Measurements from ENCODE around the gene ARSG. TPM values are rescaled to one million over a fixed set of nuclear protein-coding genes. Genes with fewer than 3 reads are reported as not detected.

Gene ARSG
- polyA plus RNA-seq, 3 donors = 15.5 to 19.3 (median 19.2) TPM

DNA sequence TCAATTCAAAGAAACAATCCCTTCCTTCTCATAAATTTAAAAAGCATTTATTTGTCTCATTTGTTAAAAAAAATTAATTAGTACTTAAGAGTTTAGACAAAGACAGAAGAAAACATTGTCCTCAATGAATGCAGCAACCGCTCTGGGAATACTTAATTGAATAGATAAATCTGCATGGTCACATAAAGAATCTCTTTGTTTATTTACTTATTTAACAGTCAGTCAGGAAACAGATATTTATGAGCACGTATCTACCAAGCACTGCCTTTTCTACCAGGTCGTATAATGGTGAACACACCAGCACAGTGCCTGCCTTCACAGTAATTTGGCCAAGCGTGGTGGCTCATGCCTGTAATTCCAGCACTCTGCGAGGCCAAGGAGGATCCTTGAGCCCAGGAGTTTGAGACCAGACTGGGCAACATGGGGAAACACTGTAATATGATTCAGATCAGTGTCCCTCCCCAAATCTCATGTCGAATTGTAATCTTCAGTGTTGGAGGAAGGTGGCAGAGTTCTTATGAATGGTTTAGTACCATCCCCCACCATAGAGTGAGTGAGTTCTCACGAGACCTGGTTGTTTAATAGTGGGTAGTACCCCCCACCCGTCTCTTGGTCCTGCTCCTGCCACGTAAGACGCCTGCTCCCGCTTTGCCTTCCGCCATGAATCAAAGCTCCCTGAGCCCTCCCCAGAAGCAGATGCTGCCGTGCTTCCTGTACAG lies 157.9 kb downstream of the ARSG start:
- no peaks in the 10 kb centered on the region for H3K9me3 ChIP-seq (replicated peaks in 1 of 2; ENCODE audit: control insufficient read depth in 1 of 2, insufficient read depth in 1 of 2, low read length in 2 of 2)
- peaks cover 0 to 3% (median 1%) of the 10 kb centered on the region in 3 donors for H3K27me3 Mint-ChIP-seq (ENCODE audit: low read depth in 3 of 3)
- no peaks in the 10 kb centered on the region for H3K4me1 ChIP-seq (ENCODE audit: control insufficient read depth in 1 of 2, insufficient read depth in 2 of 2, low read length in 2 of 2)
- H3K4me2 ChIP-seq (replicated peaks; ENCODE audit: extremely low read depth, low read length, poor library complexity, severe bottlenecking) = no peak overlapping the region
- peaks cover 4% of the 10 kb centered on the region for H3K4me1 Mint-ChIP-seq
- WGBS (ENCODE audit: insufficient coverage) = 92% methylated on average over 8 of the region's 13 CpGs
- H3K4me3 ChIP-seq (replicated peaks in 1 of 3; ENCODE audit: low read depth in 2 of 3, low read length in 3 of 3) = no peak overlapping the region
- peaks cover 44 to 75% of the 10 kb centered on the region in 2 donors for H3K36me3 ChIP-seq (replicated peaks in 1 of 2; ENCODE audit: control insufficient read depth in 1 of 2, insufficient read depth in 2 of 2, low read length in 2 of 2)
- no peaks in the 10 kb centered on the region for H3K27me3 ChIP-seq (ENCODE audit: control insufficient read depth in 2 of 2, insufficient read depth in 2 of 2, low read length in 2 of 2)
- no peak overlapping the region for H3K27ac ChIP-seq (ENCODE audit: low read depth in 1 of 2, low read length in 2 of 2)
- no peak overlapping the region for H3K9ac ChIP-seq (ENCODE audit: insufficient read depth, low read length, poor library complexity, severe bottlenecking)
- no peak overlapping the region for H2AFZ ChIP-seq (ENCODE audit: insufficient read depth, low read depth, low read length, poor library complexity, severe bottlenecking)
- DNase-seq = no peak
- intact Hi-C loops (cut with micrococcal nuclease) = no loop called here
- no peak overlapping the region for H3K27ac Mint-ChIP-seq
- peaks cover 3% of the 10 kb centered on the region for H3K79me2 ChIP-seq (ENCODE audit: insufficient read depth, low read length)
- H3K36me3 Mint-ChIP-seq = peaks cover 74 to 78% of the 10 kb centered on the region in 2 donors
- TF ChIP-seq CTCF (IDR thresholded peaks at IDR 0.05) = no peak
- peaks cover 5% of the 10 kb centered on the region for H4K20me1 ChIP-seq (ENCODE audit: insufficient read depth, low read length)
- peaks cover 0 to 7% (median 6%) of the 10 kb centered on the region in 7 donors for H3K9me3 Mint-ChIP-seq
- H3K4me3 Mint-ChIP-seq = no peak overlapping the region

DNA sequence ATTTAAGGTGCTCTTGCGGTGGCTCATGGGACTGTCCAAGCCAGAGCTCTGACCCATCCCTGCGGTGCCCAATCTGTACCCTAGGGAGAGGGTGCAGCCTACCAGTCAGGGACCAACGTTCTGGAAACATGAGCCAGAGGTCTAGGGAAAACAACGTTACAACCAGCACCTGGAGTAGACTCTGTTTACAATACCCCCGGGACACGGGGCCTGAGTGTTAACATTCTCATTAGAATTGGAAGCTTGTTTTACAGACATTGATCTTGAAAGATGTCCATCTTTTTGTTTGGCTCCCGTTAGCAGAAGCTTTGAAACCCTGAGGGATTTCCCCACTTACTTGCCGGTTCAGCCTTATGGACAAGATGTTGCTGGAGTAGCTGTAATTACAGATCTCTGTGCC lies 159.1 kb downstream of the ARSG start:
- 98% methylated on average over 8 of the region's 8 CpGs for WGBS (ENCODE audit: insufficient coverage)
- H4K20me1 ChIP-seq (ENCODE audit: insufficient read depth, low read length) = peaks cover 5% of the 10 kb centered on the region
- no peak overlapping the region for H3K27ac Mint-ChIP-seq
- H3K4me3 ChIP-seq (replicated peaks in 1 of 3; ENCODE audit: low read depth in 2 of 3, low read length in 3 of 3) = no peak overlapping the region
- no peak overlapping the region for H3K9ac ChIP-seq (ENCODE audit: insufficient read depth, low read length, poor library complexity, severe bottlenecking)
- H3K9me3 ChIP-seq (replicated peaks in 1 of 2; ENCODE audit: control insufficient read depth in 1 of 2, insufficient read depth in 1 of 2, low read length in 2 of 2) = no peaks in the 10 kb centered on the region
- peaks cover 6% of the 10 kb centered on the region for H3K79me2 ChIP-seq (ENCODE audit: insufficient read depth, low read length)
- no peak overlapping the region for H3K4me3 Mint-ChIP-seq
- H3K36me3 Mint-ChIP-seq = peaks cover 66 to 77% of the 10 kb centered on the region in 2 donors
- peaks cover 44 to 67% of the 10 kb centered on the region in 2 donors for H3K36me3 ChIP-seq (replicated peaks in 1 of 2; ENCODE audit: control insufficient read depth in 1 of 2, insufficient read depth in 2 of 2, low read length in 2 of 2)
- peaks cover 13% of the 10 kb centered on the region for H3K4me1 Mint-ChIP-seq
- H3K4me1 ChIP-seq (ENCODE audit: control insufficient read depth in 1 of 2, insufficient read depth in 2 of 2, low read length in 2 of 2) = peaks cover 6 to 8% of the 10 kb centered on the region in 2 donors
- peaks cover 0 to 3% (median 0%) of the 10 kb centered on the region in 3 donors for H3K27me3 Mint-ChIP-seq (ENCODE audit: low read depth in 3 of 3)
- TF ChIP-seq CTCF (IDR thresholded peaks at IDR 0.05) = no peak
- H3K9me3 Mint-ChIP-seq = peaks cover 0 to 7% (median 6%) of the 10 kb centered on the region in 7 donors
- H3K27ac ChIP-seq (ENCODE audit: low read depth in 1 of 2, low read length in 2 of 2) = no peak overlapping the region
- no peaks in the 10 kb centered on the region for H3K27me3 ChIP-seq (ENCODE audit: control insufficient read depth in 2 of 2, insufficient read depth in 2 of 2, low read length in 2 of 2)
- intact Hi-C loops (cut with micrococcal nuclease) = no loop called here
- no peak overlapping the region for H2AFZ ChIP-seq (ENCODE audit: insufficient read depth, low read depth, low read length, poor library complexity, severe bottlenecking)
- no peak overlapping the region for H3K4me2 ChIP-seq (replicated peaks; ENCODE audit: extremely low read depth, low read length, poor library complexity, severe bottlenecking)
- no peak for DNase-seq
